Keratinocyte (primary cell): Measurements from ENCODE around the gene PXDN. TPM values are rescaled to one million over a fixed set of nuclear protein-coding genes. Genes with fewer than 3 reads are reported as not detected.

Source experiments
- DNase-seq: peaks from one replicate; pipeline ENCODE4 v3.0.0-alpha.2; 2011; ENCODE audit warnings: low read depth, missing footprints, low spot score
- FAIRE-seq: peaks from 2 replicates; lab custom pipeline; 2011; peaks lifted over from hg19 to GRCh38; lab: Jason Lieb, UNC
- H2AFZ ChIP-seq: 2 replicates; pipeline ENCODE4 v1.6.0; 2012; ENCODE audit warnings: low read length, control low read depth, inconsistent platforms; ENCODE audit not compliant: control insufficient read depth
- H3K27ac ChIP-seq: 2 replicates; pipeline ENCODE4 v1.5.1; 2011; ENCODE audit warnings: low read length; ENCODE audit not compliant: control insufficient read depth, insufficient read depth
- H3K27me3 ChIP-seq: 3 replicates; pipeline ENCODE4 v1.6.0; 2011; ENCODE audit warnings: low read length; ENCODE audit not compliant: control insufficient read depth, insufficient read depth; ENCODE audit errors: extremely low read depth
- H3K36me3 ChIP-seq, 2 experiments: 2 replicates in 1 of 2; 3 replicates in 1 of 2; pipeline ENCODE4 v1.5.1; 2011; ENCODE audit warnings: low read length in 2 of 2, mild to moderate bottlenecking in 1 of 2; ENCODE audit not compliant: control insufficient read depth in 2 of 2, insufficient read depth in 2 of 2; ENCODE audit errors: extremely low read depth in 1 of 2
- H3K4me1 ChIP-seq: 3 replicates; pipeline ENCODE4 v1.5.1; 2011; ENCODE audit warnings: low read length; ENCODE audit not compliant: control insufficient read depth, insufficient read depth; ENCODE audit errors: extremely low read depth
- H3K4me2 ChIP-seq: 3 replicates; pipeline ENCODE4 v1.6.0; 2011; ENCODE audit warnings: low read depth, low read length; ENCODE audit not compliant: control insufficient read depth, insufficient read depth; ENCODE audit errors: extremely low read depth
- H3K4me3 ChIP-seq, 3 experiments: fragments of 200-600 bp in 1 of 3; sonication (generic) in 1 of 3; 2 replicates in 2 of 3; 3 replicates in 1 of 3; pipeline ENCODE4 v1.5.1; 2011 to 2016; ENCODE audit warnings: low read length in 3 of 3, mild to moderate bottlenecking in 3 of 3, control low read depth in 2 of 3, inconsistent platforms in 1 of 3, low read depth in 1 of 3, mixed read lengths in 1 of 3, mixed run types in 1 of 3, moderate library complexity in 1 of 3; ENCODE audit not compliant: control insufficient read depth in 2 of 3, insufficient read depth in 2 of 3; ENCODE audit errors: extremely low read depth in 1 of 3
- H3K79me2 ChIP-seq: 2 replicates; pipeline ENCODE4 v1.6.0; 2012; ENCODE audit warnings: low read length; ENCODE audit not compliant: control insufficient read depth, insufficient read depth
- H3K9ac ChIP-seq: 3 replicates; pipeline ENCODE4 v1.6.0; 2011; ENCODE audit warnings: low read length; ENCODE audit not compliant: control insufficient read depth, insufficient read depth; ENCODE audit errors: extremely low read depth
- H3K9me1 ChIP-seq: 3 replicates; pipeline ENCODE4 v1.6.0; 2011; ENCODE audit warnings: low read length; ENCODE audit not compliant: control insufficient read depth, insufficient read depth; ENCODE audit errors: extremely low read depth
- H3K9me3 ChIP-seq: 2 replicates; pipeline ENCODE4 v1.5.1; 2012; ENCODE audit warnings: low read depth, low read length; ENCODE audit not compliant: control insufficient read depth
- H4K20me1 ChIP-seq: 3 replicates; pipeline ENCODE4 v1.6.0; 2011; ENCODE audit warnings: low read length; ENCODE audit not compliant: control insufficient read depth, insufficient read depth; ENCODE audit errors: extremely low read depth
- EZH2 ChIP-seq: IDR thresholded peaks from one replicate; pipeline ENCODE4 v1.6.1; 2012; ENCODE audit warnings: inconsistent platforms, mild to moderate bottlenecking, low read length, moderate library complexity
- dilution Hi-C: fragments of 300-500 bp; cut with MboI; formaldehyde crosslinking; loops from one replicate; pipeline ENCODE4 v1.7.0; 2020; ENCODE audit warnings: low sequenced_read_pairs; ENCODE audit not compliant: extremely low pct_ligation_motif_present
- polyA plus RNA-seq, 5 experiments: library from polyadenylated mRNA; depleted of rRNA in 3 of 5; stranded (reverse) in 3 of 5; stranded (forward) in 1 of 5; unstranded in 1 of 5; fragments of >200 nt; gene quantifications; 1 replicate in 1 of 5; 2 replicates in 3 of 5; 3 replicates in 1 of 5; pipeline versions ENCODE4 v1.2.1 to v1.2.3, GENCODE V29; 2011 to 2012; ENCODE audit warnings: missing spikeins in 2 of 5, low read depth in 1 of 5, low replicate concordance in 1 of 5
- TF ChIP-seq, protein P1 (sequence below), 3 experiments: IDR thresholded peaks in 1 of 3; conservative IDR thresholded peaks in 1 of 3; optimal IDR thresholded peaks in 1 of 3; 2 replicates in 2 of 3; 3 replicates in 1 of 3; pipeline versions ENCODE3 to v1.5.1; 2011; ENCODE audit warnings: low read length in 3 of 3, mild to moderate bottlenecking in 3 of 3, moderate library complexity in 2 of 3, control low read depth in 1 of 3, inconsistent platforms in 1 of 3; ENCODE audit not compliant: insufficient read depth in 2 of 3; ENCODE audit errors: extremely low read depth in 1 of 3

The PXDN gene
- polyA plus RNA-seq, 1 donor (not counting 4 experiments of a cell fraction or from before 2014, with no cell fraction given): 36.7 TPM

DNA sequence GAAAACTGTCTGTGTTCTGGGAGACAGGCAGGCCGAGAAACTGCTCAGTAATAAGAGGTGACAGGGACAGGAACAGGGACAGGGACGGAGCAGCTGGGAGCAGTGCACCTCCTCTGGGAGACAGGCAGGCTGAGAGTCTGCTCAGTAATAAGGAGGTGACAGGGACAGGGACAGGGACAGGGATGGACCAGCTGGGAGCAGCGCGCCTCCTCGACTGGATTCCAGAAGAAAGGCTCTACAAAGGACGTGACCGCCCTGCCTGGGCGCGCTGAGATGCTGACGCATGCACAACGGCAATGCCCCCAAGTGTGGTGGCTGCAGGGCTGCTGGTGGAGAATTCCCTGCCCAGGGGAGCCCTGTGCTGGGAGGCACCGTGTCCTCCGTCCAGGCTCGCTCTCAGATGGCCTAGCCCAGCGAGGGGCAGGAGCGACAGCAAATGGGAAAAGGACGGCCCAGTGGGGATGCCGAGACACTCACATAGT is 44.2 kb upstream of the PXDN start:
- H3K4me2 ChIP-seq: no peak overlapping the region
- H3K36me3 ChIP-seq: no peaks in the 10 kb centered on the region
- H3K9ac ChIP-seq: no peak overlapping the region
- H3K4me1 ChIP-seq: peaks cover 7% of the 10 kb centered on the region
- no peaks in the 10 kb centered on the region for H3K9me1 ChIP-seq
- H3K27me3 ChIP-seq: peaks cover 5% of the 10 kb centered on the region
- no peak overlapping the region for H3K4me3 ChIP-seq
- no peaks in the 10 kb centered on the region for H3K9me3 ChIP-seq
- no peak overlapping the region for H3K27ac ChIP-seq
- FAIRE-seq: no peak
- dilution Hi-C loops: no loop called here
- no peak overlapping the region for H2AFZ ChIP-seq
- no peaks in the 10 kb centered on the region for H4K20me1 ChIP-seq
- TF ChIP-seq, protein P1, sequence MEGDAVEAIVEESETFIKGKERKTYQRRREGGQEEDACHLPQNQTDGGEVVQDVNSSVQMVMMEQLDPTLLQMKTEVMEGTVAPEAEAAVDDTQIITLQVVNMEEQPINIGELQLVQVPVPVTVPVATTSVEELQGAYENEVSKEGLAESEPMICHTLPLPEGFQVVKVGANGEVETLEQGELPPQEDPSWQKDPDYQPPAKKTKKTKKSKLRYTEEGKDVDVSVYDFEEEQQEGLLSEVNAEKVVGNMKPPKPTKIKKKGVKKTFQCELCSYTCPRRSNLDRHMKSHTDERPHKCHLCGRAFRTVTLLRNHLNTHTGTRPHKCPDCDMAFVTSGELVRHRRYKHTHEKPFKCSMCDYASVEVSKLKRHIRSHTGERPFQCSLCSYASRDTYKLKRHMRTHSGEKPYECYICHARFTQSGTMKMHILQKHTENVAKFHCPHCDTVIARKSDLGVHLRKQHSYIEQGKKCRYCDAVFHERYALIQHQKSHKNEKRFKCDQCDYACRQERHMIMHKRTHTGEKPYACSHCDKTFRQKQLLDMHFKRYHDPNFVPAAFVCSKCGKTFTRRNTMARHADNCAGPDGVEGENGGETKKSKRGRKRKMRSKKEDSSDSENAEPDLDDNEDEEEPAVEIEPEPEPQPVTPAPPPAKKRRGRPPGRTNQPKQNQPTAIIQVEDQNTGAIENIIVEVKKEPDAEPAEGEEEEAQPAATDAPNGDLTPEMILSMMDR (optimal IDR thresholded peaks at IDR 0.05 in 1 of 3, IDR thresholded peaks at IDR 0.05 in 1 of 3, conservative IDR thresholded peaks at IDR 0.05 in 1 of 3; ENCODE audit: extremely low read depth in 1 of 3, insufficient read depth in 2 of 3, low read length in 3 of 3): no peak
- TF ChIP-seq EZH2: no peak
- no peaks in the 10 kb centered on the region for H3K79me2 ChIP-seq
- no peak for DNase-seq

DNA sequence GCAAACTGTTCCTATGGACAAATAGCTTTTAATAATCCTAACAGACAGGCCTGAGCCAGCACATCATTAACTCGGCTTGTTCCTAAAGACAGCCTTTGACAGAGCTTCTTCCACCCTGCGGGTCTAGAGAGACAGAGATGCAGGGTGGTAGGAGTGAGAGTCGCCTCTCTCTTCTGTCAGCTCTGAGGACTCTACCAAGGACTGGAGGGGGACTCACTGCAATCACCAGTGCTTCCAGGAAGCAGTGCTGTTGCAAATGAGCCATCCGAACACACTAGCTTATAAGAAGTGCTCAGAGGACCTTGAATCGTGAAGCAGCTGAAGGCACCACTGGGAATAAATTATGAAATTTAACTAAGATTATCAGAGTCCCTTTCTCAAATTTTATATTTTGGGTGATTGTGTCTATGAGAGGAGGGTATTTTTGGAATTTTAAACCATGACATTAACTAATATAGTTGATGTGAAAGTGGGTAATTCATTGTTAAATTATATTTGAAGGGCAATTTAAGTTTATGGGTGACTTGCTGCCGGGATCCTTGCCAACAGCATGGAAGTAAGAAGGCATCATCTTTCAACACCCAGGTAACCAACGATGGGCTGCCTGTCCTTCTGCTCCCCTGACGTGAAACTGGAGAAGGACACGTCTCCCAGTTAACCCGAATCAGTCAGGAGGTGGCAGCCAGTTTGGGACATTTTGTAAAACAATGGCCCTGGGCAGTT is 43.6 kb upstream of the PXDN start:
- H3K9ac ChIP-seq: no peak overlapping the region
- H3K27ac ChIP-seq: no peak overlapping the region
- no peaks in the 10 kb centered on the region for H3K36me3 ChIP-seq
- no peak overlapping the region for H3K4me2 ChIP-seq
- H3K9me1 ChIP-seq: no peaks in the 10 kb centered on the region
- dilution Hi-C loops: no loop called here
- FAIRE-seq (no peak), DNase-seq (no peak)
- no peaks in the 10 kb centered on the region for H3K9me3 ChIP-seq
- no peaks in the 10 kb centered on the region for H3K79me2 ChIP-seq
- H3K27me3 ChIP-seq: peaks cover 5% of the 10 kb centered on the region
- peaks cover 7% of the 10 kb centered on the region for H3K4me1 ChIP-seq
- no peak overlapping the region for H3K4me3 ChIP-seq
- no peak overlapping the region for H2AFZ ChIP-seq
- TF ChIP-seq, protein P1 (optimal IDR thresholded peaks at IDR 0.05 in 1 of 3, IDR thresholded peaks at IDR 0.05 in 1 of 3, conservative IDR thresholded peaks at IDR 0.05 in 1 of 3; ENCODE audit: extremely low read depth in 1 of 3, insufficient read depth in 2 of 3, low read length in 3 of 3): no peak
- no peak for TF ChIP-seq EZH2
- H4K20me1 ChIP-seq: no peaks in the 10 kb centered on the region
